HG03039 (cell line): Measurements from ENCODE around the gene GTF3C5.
"Not testable (repeated sequence)": the region's sequence is repeated elsewhere in the genome, so short reads cannot be mapped to it uniquely, and the experiment has no call there.

Experiments
- ATAC-seq: cut with Tn5 transposase; IDR thresholded peaks from one replicate; pipeline ENCODE4 v1.9.1; 2021; ENCODE audit warnings: mild to moderate bottlenecking, moderate library complexity; ENCODE audit not compliant: unreplicated experiment

Gene GTF3C5

DNA sequence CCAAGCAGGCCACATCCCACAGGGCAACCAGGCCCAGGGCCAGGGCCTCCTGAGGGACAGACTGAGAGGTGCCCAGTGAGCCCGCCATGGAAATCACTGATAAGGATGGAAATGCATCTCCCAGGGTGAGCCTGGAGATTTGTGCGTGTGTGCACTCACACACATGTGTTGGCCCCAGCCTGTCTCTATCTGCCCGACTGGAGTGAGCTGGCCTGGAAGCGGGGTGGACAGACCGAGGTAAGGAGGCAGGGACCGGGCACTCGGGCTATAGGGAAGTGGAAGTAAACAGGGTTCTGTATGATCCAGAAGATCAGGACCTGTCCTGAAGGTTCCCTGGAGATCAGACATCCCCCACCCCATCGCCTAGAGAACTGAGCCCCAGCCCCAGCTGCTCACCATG is 34.9 kb upstream of the GTF3C5 start:
- ATAC-seq, result no peak

- ATAC-seq, result no peak
Measured at GRCh38 chr9:132996526-132996925, 34.3 kb upstream of the GTF3C5 start.

DNA sequence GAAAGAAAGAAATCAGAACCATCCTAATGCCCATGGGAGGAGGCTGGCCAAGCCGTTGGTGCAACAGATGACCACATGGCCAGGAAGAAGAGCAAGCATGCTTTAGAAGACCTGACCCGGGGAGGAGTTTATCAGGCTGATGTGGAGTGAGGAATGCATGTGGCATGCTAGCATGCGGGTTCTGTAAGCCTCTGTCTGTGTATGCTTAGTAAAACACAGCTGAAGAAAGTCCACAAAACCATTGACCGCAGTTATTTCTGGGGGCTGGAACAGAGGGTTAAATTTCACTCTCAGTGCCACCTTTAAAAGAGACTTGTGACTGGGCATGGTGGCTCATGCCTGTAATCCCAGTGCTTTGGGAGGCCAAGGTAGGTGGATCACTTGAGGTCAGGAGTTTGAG is 33.2 kb upstream of the GTF3C5 start:
- ATAC-seq, result no peak

- not testable (repeated sequence) for ATAC-seq
Measured at GRCh38 chr9:132998221-132998620, 32.6 kb upstream of the GTF3C5 start.

- ATAC-seq, result no peak
Measured at GRCh38 chr9:132998831-132999635, 31.8 kb upstream of the GTF3C5 start.

DNA sequence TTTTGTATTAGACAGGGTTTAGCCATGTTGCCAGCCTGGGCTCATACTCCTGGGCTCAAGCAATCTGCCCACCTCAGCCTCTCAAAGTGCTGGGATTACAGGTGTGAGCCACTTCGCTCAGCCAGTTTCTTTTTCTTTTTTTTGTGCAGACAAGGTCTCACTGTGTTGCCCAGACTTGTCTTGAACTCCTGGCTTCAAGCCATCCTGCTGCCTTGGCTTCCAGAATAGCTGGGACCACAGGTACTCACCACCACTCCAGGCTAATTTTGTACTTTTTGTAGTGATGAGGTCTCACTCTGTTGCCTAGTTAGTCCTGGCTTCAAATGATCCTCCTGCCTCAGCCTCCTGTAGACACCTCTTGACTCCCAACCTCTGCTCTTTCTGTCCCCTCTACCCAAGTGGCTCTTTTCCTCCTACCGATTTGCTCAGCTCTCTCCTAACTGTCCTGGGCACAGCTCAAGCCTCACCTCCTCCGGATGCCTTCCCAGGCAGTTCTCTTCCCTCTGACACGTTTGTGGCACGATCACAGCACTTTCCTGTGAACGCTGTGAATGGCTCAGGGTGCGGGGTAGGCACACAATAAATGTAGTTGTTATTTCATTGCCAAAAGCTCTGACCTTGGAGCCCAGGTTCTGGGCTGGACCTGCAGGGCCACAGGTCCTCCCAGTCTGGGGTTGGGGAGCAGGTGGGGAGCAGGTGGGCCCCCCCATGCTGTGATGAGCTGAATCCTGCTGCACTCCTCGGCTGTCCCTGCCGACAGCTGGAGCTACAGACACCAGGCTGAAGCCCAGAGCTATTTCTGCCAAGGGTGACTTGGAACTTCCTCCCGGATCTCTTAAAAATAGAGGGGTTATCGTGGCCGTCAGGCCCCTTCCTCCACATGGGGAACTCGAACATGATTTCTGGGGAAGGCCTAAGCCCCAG is 28.4 kb upstream of the GTF3C5 start:
- ATAC-seq, result no peak

GRCh38 chr9:133003071-133003461 is 27.7 kb upstream of the GTF3C5 start:
- ATAC-seq, result no peak

- no peak for ATAC-seq
Measured at GRCh38 chr9:133003671-133004090, 27.1 kb upstream of the GTF3C5 start.

- ATAC-seq, result no peak
Measured at GRCh38 chr9:133004091-133004998, 26.5 kb upstream of the GTF3C5 start.

DNA sequence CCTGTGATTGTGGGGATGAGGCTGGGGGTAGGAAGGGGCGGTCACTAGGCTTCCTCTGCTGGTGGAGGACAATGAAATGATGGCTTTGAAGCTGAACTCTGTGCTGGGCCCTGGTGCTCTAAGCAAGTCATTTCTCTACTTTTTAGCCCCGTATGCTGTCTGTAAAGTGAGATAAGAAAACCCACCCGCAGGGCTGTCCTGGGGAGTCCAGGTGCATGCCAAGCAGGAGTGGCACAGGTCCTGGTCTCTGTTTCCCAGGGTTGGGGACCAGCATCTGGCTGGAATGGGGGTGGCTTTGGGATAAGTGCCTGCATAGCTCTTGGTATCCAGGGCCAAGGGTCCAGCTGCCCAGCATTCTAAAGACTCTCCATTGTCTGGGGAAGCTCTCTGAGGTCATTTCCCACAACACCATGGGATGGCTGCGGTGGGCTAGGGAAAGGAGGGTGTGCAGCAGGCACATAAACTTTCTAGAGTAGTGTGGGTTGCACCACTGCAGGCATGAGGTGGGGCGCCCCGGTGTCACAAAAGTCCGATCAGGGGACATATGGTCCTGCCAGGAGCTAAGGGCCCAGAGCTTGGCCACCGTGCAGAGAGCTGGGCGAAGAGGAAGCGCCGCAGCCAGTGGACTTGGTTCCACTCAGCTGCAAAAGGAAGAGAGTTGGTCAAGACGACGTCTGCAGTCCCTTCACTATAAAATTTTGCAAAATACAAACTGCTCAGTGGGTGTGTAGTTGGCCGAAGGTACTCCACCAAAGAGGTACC is 25.6 kb upstream of the GTF3C5 start:
- no peak for ATAC-seq

GRCh38 chr9:133005957-133006356 is 24.8 kb upstream of the GTF3C5 start:
- ATAC-seq, result no peak

DNA sequence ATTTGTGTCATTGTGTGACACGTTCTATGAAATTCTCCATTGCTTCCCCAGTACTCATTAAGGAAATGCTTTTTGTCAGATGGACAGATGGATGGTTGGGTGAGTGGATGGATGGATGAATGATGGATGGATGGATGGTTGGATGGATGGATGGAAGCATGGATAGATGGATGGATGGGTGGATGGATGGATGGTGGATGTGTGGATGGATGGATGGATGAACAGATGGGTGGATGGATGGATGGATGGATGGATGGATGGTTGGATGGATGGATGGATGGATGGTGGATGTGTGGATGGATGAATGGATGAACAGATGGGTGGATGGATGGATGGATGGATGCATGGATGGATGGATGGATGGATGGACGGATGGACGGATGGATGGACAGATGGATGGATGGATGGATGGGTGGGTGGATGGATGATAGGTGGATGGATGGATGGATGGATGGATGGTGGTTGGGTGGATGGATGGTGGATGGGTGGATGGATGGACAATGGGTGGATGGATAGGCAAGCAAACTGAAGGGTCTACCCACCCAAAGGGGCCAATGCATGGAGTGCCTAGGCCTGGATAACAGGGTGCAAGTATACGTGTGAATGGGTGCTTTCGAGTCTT is 24.0 kb upstream of the GTF3C5 start:
- ATAC-seq, result no peak

GRCh38 chr9:133008406-133008805 is 22.4 kb upstream of the GTF3C5 start:
- no peak for ATAC-seq

DNA sequence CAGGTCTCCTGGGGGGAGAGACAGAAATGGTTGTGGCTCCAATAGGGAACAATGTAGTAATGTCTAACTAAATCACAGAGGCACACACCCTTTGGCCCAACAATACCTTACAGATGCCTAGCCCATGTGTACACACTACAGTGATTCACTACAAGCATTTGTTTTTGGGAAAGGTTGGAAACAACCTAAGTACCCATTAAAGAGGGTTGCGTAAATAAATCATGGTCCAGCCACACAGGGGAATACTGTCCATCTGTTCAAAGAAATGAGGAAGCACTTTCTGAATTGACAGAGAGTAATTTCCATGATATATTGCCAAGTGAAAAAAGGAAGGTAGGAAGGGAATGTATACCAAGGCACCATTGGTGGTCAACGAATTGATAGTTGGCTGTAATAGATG is 22.0 kb upstream of the GTF3C5 start:
- no peak for ATAC-seq

GRCh38 chr9:133009906-133010582 is 20.8 kb upstream of the GTF3C5 start:
- ATAC-seq, result no peak

GRCh38 chr9:133014696-133015095 is 16.1 kb upstream of the GTF3C5 start:
- ATAC-seq, result no peak

DNA sequence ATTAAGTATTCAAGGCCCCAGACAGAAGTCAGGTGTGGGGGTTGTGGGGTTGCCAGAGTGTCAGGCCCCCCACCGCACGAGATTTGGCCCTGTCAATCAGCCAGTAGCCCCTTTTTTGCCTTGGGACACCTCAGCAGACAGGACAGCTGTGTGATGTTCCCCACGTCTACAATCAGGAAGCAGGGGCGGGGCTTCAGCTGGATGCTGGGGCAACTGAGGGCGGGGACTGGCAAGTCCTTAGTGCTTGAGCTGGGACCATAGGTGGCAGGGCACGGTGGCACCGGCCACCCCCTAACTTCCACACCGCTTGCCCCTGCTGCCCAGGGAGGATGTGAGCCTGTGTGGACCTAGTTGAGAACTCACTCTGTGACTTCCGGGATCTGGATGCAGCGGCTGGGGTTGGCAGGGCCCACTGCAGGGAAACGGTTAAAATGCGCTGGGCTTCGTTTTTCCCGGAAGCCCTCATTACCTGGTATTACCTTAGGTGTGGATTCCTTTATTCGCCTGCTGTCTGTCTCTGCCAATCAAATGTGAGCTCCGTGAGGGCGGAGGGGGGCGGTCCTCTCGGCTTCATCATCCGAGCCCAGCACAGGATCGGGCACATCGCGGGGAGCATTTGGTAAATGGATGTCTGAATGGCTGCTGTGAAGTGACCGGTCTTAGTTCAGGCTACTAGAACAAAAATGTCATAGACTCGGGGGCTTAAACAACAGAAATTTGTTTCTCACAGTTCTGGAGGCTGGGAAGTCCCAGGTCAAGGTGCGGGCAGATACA is 7.5 kb upstream of the GTF3C5 start:
- no peak for ATAC-seq

GRCh38 chr9:133026426-133026825 is 4.4 kb upstream of the GTF3C5 start:
- no peak for ATAC-seq
